Measurements from ENCODE around the gene NDUFV3.
"Not testable (repeated sequence)": the region's sequence is repeated elsewhere in the genome, so short reads cannot be mapped to it uniquely, and the experiment has no call there.

NDUFV3 gene

GRCh38 chr21:42857216-42857615, 35.9 kb upstream of the NDUFV3 start:
- DNase-seq (ENCODE audit: low spot score) = no peak

DNA sequence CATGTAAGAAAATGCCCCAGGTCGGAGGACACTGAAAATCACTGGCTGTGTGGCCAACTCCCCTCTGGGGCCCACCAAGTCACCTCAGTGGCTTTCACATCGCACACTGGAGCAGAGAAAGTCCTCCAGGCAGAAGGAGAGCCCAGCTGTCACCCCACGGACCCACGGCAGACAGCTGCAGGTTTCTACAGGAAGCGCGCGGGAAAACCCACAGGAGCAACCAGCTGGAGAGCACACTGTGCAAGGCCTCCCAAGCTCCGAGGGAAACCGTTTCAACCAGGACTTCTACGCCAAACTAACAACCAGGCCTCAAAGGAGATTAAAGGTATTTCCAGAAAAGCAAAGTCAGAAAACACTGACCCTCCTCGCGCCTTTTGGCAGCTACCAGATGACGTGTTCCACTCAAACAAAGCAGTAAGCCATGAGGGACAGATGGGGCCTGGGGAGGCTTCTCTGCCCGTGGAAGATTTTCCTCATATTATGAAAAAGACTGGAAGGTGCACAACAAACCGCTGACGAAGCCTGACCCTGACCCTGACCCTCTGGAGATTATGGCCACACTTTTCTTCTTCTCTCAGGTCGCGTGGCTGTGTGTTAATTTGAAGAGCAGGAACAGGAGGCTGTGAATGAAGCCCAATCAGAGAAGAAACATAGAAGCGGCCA, 34.8 kb upstream of the NDUFV3 start:
- DNase-seq (ENCODE audit: low spot score) = no peak

GRCh38 chr21:42858957-42859890, 33.9 kb upstream of the NDUFV3 start:
- DNase-seq (ENCODE audit: low spot score) = no peak

DNA sequence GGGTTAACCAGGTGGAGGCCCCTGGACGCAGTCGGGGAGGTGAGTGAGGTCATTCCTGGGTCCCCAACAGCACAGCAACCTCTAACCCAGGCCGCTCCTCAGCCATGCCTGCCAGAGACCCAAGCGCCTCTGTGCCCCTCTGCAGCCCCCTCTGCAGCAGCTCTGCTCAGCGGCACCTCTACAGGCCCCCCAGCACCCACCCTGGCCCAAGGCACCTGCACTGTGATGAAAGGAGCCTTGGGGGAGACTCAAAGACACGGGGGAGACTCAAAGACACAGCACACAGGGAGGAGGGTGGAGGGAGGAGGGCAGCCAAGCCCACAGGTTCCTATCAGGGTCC, 33.2 kb upstream of the NDUFV3 start:
- DNase-seq (ENCODE audit: low spot score) = no peak

DNA sequence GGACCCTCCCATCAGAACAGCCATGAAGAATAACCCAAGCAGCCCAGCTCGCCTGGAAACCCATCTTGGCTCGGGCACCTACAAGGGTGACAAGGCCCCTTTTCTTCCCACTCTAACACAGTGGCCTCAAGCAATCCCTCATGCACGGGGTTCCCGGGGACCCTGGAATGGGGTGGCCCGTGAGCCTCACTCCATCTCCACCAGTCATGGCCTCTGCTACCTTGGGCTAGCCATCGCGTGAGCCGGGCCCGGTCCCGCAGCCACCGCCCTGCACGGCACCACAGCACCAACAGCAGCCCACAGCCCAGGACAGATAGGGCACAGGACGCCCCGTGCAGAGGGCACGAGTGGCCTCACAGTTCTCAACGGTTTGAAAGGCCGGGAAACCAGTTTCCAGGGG, 32.8 kb upstream of the NDUFV3 start:
- no peak for DNase-seq (ENCODE audit: low spot score)

DNA sequence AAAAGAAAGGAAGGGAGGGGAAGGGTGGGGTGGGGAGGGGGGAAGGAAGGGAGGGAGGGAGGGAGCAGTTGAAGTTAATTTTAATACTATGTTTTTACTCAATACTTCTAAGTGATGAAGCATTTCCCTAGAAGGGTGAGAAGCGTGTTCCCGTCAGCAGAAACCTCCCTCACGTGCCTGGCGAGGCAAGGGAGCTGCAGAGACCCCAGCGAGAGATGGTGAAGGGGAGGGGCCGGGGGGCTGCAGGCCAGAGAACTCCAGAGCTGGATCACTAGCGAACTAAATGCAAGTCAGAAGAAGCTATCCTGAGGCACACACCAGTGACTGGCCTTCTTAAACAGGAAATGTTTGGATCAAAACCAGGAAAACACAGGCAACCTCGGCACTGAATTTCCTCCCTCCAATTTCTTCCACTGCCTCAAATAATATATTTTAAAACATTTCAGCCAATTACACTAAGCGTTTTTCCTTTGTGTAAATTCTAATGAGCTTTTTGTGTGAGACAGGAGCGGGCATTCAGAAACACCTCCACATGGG, 31.7 kb upstream of the NDUFV3 start:
- DNase-seq (ENCODE audit: low spot score) = no peak

GRCh38 chr21:42861848-42862400, 31.2 kb upstream of the NDUFV3 start:
- DNase-seq (ENCODE audit: low spot score) = no peak

- DNase-seq (ENCODE audit: low spot score) = no peak
Observed at GRCh38 chr21:42862774-42863503, 30.2 kb upstream of the NDUFV3 start.

DNA sequence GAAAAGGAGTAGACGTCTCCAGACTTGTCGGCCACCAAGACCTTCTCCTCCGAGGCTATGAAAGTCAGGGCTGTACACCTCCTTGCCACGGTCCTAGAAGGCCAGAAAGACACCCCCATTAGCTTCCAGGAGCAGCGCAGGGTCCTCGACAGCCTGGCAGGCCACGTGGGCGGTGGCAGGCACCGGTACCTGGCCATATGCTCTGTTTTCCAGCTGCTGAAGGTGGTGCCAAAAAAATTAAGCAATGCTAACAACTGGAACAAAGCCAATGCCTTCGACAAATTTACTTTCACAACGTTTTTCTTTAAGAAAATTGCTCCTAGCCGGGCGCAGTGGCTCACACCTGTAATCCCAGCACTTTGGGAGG, 29.6 kb upstream of the NDUFV3 start:
- no peak for DNase-seq (ENCODE audit: low spot score)

DNA sequence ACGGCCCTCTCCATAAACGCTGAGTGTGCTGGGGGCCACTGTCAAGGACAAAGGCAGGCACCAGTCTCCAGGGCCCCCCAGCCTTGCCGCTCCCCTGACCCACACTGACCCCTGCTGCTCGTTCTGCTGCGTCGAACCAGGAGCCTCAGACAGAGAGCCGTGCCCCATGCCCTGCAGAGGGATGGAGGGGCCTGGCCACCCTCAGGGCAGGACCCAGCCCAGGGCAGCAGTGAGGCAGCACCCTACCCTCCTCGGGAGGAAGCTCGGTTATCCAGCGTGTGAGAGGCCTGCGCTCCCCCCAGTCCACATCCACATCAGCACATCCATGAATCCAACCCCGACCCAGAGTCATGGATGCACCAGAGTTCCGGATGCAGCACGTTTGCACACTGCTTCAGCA, 28.8 kb upstream of the NDUFV3 start:
- no peak for DNase-seq (ENCODE audit: low spot score)

GRCh38 chr21:42864815-42865775, 28.0 kb upstream of the NDUFV3 start:
- no peak for DNase-seq (ENCODE audit: low spot score)

GRCh38 chr21:42865776-42866160, 27.3 kb upstream of the NDUFV3 start:
- no peak for DNase-seq (ENCODE audit: low spot score)

DNA sequence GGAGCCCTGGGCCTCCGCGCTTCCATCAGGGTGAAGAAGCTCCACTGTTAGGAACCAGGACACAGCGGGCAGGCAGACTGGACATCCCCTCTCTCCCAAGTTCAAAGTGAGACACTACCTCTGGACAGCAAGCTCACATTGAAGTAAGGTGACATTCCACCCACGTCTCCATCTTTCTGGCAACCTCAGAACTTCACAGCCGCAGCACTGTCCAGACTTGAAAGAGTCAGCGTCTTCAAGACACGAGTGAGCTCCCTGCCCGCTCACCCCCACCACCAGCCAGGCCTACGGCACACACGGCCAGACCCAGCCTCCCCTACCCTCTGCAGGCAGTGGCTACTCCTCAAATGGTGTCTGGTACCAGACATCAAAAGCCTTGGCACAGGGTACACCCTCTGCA, 24.9 kb upstream of the NDUFV3 start:
- no peak for DNase-seq (ENCODE audit: low spot score)

DNA sequence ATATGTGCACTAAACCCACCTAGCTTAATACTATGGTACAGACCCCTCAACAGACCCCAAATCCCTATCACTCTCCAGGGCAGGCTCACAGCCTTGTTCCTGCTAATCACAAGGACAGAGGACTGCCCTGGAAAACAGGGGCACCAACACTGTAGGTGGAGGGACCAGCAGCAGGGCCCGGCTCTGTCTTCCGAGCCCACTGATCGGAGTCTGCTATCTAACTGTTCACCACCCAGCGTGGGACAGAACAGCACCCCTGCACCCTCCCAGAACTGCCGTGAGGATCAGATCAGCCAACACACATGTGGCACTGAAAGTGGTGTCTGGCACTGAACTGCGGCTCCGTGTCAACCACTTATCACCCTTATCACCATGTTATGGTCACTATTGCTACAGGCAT, 20.0 kb upstream of the NDUFV3 start:
- DNase-seq (ENCODE audit: low spot score) = no peak

DNA sequence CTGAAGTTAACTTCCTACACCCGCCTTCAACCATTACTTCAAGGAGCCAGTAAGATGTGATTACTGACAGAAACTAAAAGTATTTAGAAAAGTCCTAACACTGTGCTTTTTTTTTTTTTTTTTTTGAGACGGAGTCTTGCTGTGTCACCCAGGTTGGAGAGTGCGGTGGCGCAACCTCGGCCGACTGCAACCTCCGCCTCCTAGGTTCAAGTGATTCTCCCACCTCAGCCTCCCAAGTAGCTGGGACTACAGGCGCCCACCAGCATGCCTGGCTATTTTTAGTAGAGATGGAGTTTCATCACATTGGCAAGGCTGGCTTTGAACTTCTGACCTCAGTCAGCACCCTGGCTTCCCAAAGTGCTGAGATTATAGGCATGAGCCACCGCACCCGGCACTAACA, 17.3 kb upstream of the NDUFV3 start:
- not testable (repeated sequence) for DNase-seq (ENCODE audit: low spot score)

DNA sequence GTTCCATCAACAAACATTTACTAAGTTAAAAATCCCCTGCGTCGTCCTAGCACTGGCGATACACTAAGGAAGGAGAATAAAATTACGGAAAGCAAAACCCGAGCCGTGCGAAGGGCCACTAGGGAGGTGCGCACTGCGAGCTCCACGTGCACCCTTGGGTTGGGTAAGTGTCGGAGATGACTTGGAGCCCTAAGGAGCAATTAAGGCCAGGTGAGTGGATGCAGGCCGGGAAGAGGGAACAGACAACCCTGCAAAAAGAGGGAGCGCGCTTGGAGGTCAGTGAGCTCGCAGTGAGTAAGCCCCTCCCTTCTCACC, 14.5 kb upstream of the NDUFV3 start:
- no peak for DNase-seq (ENCODE audit: low spot score)

DNA sequence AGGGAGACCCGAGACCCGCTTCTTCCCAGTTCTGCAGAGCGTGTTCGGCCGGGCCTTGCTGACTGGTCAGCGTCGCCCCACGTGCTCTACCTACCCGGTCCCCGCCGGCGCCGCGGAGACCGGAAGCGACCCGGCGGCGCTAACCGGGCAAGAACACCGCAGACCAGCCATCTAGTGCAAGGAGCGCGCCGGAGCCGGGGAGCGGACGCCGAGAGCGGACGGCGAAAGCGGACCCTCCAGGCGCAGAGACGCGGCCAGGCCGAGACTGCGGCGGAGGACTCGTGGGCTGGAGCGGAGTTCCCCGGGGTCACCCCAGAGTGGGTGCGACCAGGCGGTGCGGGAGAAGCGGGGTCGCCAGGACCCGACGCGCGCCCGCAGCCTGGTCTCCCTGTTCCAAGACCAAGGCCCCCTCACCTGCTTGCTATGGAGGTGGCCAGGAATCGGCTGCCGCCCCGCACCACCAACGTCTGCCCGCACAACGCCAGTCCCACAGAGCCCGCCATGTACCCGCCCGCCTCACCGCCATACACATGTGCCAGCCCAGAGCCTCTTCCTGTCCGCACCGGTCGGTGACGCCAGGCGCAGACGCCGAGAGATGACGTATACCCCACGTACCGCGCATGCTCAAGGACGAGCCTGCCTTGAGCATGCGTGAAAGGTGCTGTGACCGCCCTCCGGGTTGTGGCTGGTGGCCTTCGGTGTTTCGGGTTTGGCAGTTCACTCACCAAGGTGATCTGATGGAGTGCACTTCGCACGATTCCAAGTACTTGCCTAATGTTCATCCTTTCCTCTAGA, 13.9 kb upstream of the NDUFV3 start, which contains the start of gene WDR4:
Gene WDR4 (minus strand): TSS at position 547 of the 795 bp plus-strand sequence. CDS start 44 bp downstream, at position 503.
- DNase-seq (ENCODE audit: low spot score) = peak; percentile 98

GRCh38 chr21:42880352-42880751, 12.8 kb upstream of the NDUFV3 start:
- no peak for DNase-seq (ENCODE audit: low spot score)

- DNase-seq (ENCODE audit: low spot score) = no peak
Observed at GRCh38 chr21:42883921-42884320, 9.2 kb upstream of the NDUFV3 start.

- no peak for DNase-seq (ENCODE audit: low spot score)
Observed at GRCh38 chr21:42887326-42887725, 5.8 kb upstream of the NDUFV3 start.

- no peak for DNase-seq (ENCODE audit: low spot score)
Observed at GRCh38 chr21:42892582-42892930, 553 bp upstream of the NDUFV3 start.
